ENCODE results near the gene DDX10.
A peak's percentile ranks its signal among the peaks of the same experiment; 100 is the strongest.

The DDX10 gene

DNA sequence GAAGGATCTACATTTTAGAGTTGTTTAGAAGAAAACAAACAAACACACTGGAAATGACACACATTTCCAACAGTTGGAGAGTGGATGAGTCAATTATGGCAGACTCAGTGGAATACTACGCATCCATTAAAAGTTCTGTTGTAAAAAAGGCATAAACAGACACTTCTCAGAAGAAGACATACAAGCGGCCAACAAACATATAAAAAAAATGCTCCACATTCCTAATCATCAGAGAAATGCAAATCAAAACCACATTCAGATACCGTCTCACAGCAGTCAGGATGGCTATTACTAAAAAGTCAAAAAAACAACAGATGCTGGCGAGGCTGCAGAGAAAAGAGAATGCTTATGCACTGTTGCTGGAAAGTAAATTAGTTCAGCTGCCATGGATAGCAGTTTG, 298.2 kb downstream of the DDX10 start:
- FAIRE-seq, result no peak

GRCh38 chr11:108965306-108966001, 300.6 kb downstream of the DDX10 start:
- FAIRE-seq, result peak; percentile 90
- peak; percentile 33 for DNase-seq (ENCODE audit: insufficient read length, low spot score)

More for the DNA sequence above, 298.2 kb downstream of the DDX10 start:
- no peak for DNase-seq (ENCODE audit: insufficient read length, low spot score)

DNA sequence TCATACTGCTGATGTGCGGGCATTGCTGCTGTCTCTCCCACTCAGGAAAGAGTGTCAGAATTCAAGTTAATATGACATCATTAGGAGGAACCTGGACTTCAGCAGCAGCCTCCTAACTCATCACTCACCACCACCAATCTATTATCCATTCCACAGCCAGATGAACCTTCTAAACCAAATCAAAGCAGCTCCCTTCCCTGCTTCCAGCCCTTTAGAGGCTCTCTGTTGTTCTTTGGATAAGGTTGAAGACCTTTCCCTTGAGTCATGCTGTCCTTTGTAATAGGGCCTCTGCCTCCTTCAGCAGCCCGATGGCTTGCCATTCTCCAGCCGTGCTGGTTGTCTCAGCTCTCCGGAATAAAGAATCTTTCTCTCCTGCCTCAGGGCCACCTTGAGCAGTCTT, 301.3 kb downstream of the DDX10 start:
- no peak for DNase-seq (ENCODE audit: insufficient read length, low spot score)
- FAIRE-seq, result no peak

DNA sequence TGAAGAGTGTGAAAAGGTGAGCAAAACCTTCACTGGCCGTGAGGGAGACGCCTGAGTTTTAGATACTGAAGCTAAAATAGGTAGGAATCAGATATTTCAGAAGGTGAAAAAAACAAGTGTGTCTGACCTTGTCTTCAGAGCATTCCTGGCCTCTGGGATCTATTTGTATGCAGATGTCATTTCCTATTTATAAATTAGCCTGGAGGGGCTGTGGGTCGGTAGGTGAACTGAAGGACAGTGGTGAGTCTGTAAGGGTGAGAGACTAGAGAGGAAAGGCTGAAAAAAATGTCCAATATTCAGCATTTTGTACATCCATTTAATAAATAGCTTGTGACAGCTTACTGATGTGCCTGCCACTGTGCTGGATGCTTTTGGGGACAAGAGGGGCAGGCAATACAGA, 302.1 kb downstream of the DDX10 start:
- no peak for FAIRE-seq
- DNase-seq (ENCODE audit: insufficient read length, low spot score), result no peak

DNA sequence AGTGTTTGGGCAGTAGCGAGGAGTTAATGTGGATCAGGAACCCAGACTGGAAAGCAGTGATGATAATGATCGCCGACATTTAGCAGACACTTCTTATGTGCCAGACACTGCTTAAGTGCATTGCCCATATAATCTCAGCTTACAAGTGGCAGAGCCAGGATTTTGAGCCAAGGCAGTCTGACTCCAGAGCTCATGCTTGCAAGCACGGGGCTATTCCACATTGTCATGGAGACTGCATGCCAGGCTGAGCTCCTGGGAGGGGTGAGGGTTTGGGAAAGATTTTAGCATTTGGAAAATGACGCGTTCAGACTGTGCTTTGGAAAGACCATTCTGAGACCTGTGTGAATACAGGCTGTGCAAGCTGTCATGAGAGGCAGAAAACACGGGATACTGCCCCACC, 302.7 kb downstream of the DDX10 start:
- DNase-seq (ENCODE audit: insufficient read length, low spot score) (no peak), FAIRE-seq (peak; percentile 13)

- DNase-seq (ENCODE audit: insufficient read length, low spot score) (no peak), FAIRE-seq (no peak)
These were observed 305.5 kb downstream of the DDX10 start for GRCh38 chr11:108970221-108970991.

- DNase-seq (ENCODE audit: insufficient read length, low spot score) (peak; percentile 70), FAIRE-seq (peak; percentile 89)
These were observed 308.7 kb downstream of the DDX10 start for GRCh38 chr11:108973402-108974162.

DNA sequence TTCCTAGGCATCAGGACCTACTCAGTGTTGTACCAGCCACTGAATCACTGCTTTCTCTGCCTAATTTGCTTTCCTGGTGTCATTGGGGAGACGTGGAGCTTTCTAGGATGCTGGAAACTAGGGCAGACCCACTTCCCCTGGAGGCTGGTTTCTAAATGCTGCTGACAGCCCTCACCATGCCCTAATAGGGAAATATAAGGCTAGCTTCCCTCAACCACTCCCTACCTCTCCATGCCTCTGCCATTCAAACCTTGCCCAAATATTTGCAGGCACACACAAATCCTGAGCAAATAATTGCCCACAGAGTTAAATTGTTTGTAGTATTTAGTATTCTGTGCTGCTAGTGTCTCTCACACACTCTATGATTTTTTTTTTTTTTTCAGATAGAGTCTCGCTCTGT, 310.2 kb downstream of the DDX10 start:
- FAIRE-seq (no peak), DNase-seq (ENCODE audit: insufficient read length, low spot score) (no peak)

- no peak for DNase-seq (ENCODE audit: insufficient read length, low spot score)
- FAIRE-seq, result no peak
These were observed 310.8 kb downstream of the DDX10 start for GRCh38 chr11:108975641-108976071.

DNA sequence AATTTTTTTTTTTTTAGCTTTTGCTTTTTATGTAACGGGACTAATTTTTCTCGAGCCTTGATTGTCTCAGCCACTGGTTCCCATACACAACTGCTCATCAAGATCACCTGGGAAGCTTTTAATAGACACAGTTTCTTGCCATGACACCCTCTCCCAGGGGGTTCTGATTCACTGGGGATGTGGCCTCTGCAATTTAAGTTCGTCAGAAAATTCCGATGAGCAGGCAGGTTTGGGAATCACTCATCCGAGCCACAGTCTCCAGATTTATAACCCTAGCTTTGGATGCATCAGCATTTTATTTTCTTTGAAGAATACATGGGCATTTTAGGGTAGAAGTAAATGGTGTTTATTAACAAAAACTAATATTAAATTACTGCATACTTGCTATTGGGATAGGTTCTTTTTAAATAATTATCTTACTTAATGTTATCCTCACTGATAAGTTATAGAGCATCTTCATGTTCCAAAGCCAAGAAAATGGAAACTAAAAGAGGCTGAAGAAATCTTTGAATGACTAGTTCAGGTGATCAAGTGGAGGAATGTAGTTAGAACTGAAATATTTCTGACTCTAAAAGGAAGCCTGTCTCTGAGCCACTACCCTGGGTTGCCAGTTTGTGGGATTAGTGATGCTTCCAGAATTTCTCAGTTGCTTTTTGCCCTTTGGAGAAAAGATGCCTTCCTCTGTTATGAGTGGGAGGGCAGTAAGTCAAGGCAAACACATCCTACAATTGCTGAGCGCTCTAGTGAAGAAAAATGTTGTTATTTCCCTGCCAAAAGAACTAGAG, 319.0 kb downstream of the DDX10 start:
- DNase-seq (ENCODE audit: insufficient read length, low spot score) (no peak), FAIRE-seq (no peak)

GRCh38 chr11:108984523-108984922, 319.7 kb downstream of the DDX10 start:
- no peak for DNase-seq (ENCODE audit: insufficient read length, low spot score)
- FAIRE-seq, result no peak

DNA sequence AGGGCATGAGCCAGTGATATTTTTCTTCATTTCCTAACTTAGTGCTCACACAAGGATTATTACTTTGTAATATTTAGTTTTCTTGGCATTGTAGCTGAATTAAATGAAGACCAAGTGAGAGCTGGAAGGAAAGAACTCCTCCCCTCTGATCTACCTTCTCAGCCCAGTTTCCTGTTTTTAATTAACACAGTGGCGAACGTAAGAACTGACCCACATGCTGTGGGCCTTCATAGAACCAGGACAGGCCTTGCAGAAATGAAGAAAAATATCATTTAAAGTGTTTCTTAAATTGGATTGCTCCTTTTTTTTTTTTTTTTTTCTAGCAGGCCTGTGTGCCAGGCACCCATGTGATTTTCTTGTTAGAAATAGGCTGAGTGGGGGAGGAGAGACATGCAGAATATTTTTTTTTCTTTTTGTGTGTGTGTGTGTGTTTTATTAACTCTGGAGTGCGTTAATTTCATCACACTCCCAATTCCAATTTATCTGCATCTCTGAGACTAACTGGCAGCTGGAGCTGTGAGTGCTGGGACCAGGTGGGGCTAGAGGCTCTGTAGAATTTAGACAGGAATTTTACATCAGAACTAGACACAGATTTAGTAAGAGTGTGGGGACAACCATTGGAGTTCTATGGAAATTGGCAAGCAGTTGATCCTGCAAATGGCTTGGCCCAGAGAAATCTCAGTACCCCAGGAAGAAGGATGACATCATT, 320.5 kb downstream of the DDX10 start:
- no peak for FAIRE-seq
- no peak for DNase-seq (ENCODE audit: insufficient read length, low spot score)

DNA sequence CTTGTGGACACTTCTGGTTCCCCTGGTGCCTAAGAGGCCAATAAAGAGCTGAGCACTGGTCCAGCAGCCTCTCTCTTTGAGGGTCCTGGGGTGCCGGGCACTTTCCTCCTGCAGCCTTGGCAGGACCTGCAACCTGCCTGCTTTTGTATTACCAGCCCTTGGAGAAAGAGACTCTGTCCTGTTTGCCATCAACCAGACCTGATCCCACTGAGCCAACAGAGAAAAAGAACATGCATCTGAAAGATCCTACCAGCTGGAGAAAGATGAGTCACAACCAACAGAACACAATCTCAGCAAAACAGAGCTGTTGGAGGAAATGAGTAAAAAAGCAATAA, 321.0 kb downstream of the DDX10 start:
- no peak for FAIRE-seq

More for the DNA sequence above, 321.0 kb downstream of the DDX10 start:
- peak; percentile 22 for DNase-seq (ENCODE audit: insufficient read length, low spot score)

All from HTR-8/SVneo (cell line).